GM18502 (cell line): Measurements from ENCODE around the gene PLEKHA6.

ENCODE experiments used
- ATAC-seq: cut with Tn5 transposase; IDR thresholded peaks from one replicate; pipeline ENCODE4 v1.9.1; 2021; ENCODE audit warnings: mild to moderate bottlenecking; ENCODE audit not compliant: unreplicated experiment, poor library complexity

PLEKHA6 gene

DNA sequence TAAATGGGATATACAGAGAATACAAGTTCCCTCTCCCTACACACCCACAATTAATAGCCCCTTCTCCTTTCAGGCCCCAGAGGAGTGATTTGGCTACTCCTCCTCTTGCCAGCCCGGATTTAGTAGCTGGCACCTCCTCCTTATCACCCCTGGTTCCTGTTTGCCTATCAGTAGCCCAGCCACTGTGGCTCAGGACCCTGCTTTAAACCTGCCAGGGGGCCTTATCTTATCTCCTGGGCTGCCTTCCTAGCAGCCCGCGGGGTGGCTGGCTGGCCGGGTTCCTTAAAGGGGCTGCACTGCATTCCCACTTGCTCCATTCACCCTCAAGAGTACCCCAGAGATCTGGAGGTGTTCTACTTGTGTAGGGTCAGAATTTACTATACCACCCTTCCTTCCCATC, 70.4 kb downstream of the PLEKHA6 start:
- no peak for ATAC-seq

DNA sequence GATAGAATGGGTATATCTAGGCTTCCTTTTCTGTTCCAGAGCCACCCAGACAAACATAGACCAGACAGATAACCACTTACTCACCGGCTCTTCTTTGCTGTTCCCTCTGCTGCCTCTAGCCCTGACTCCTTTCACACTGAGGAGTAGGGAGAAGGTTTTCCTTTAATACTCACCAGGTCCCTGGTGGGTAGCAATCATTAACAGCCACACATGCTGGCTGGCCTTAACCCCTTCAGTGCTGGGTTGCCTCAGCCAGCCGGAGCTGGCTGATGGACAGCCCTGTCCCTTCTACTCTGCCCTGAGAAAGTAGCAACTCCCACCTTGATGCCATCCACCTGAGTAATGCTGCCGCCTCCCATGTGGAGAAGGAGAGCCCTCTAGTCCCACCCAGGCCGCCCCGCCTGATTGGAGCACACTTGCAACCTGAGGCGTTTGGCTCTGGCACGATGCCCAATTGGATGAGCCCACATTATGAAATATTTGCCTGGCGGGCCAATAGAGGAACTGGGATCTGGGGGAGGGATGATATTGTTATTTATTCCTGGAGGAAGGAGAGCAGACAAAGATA, 71.6 kb downstream of the PLEKHA6 start:
- ATAC-seq: no peak

DNA sequence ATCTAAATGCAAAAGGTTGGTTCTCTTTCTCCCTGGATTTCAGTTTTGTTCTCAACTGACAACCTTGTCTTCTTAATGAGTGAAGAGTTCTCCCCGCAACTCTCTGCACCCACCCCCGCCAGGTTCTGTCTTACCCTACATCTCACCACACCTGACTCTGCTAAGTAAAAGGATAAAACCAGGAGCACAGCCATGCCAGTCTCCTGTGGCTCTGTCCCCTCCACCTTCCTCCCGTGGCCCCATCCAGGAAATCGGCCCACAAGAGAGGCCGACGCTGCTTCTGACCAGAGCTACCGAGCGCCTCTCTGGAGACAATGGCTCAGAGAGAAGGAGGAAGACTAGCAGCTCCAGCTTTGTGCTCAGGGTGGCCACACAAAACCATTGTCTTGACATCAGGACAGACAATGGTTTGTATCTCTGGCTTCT, 72.2 kb downstream of the PLEKHA6 start:
- no peak for ATAC-seq

DNA sequence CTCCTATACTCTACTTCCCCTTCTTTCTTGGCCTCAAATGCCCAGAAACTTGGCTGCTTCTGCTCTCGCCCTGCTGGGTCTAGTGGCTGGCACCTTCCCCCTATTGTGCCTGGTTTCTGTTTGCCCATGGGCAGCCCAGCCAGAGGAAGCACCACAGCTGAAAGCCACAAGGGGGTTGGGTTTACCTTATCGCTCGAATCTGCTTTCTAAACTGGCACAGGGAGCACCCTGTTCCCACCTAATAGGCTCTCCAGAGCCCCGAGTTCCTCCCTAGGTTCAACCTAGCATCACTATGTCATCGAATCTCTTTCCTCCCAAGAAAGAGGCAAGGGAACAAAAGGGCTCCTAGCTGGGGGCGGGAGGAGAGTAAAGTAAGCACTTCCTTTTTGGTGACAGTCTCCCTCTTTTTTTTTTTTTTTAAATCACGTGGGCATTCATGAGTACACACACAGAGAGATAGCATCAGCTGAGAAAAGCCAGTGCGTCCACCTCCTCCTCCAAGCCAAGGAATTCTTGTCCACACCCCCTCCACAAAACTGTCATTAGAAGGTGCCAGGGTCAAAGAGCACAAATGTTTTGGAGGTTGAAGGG, 72.8 kb downstream of the PLEKHA6 start:
- no peak for ATAC-seq

DNA sequence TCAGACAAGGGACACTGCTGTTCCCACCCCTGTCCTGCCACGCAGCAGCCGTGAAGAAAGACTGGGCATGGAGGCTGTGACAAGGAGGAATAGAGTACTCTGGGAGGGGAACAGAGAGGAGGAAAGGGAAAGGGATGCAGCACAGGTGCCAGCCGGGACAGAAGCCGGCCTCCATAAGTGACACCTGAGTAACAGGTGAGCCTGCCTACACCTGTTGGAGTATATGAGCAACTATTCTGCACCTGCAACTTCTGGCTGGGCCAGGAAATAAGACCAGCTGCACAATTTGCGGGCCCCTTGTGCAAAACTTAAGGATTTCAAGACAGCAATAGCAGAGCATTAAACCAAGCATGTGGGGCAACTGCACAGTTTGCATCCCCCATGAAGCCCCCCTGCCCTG, 73.4 kb downstream of the PLEKHA6 start:
- ATAC-seq: no peak

DNA sequence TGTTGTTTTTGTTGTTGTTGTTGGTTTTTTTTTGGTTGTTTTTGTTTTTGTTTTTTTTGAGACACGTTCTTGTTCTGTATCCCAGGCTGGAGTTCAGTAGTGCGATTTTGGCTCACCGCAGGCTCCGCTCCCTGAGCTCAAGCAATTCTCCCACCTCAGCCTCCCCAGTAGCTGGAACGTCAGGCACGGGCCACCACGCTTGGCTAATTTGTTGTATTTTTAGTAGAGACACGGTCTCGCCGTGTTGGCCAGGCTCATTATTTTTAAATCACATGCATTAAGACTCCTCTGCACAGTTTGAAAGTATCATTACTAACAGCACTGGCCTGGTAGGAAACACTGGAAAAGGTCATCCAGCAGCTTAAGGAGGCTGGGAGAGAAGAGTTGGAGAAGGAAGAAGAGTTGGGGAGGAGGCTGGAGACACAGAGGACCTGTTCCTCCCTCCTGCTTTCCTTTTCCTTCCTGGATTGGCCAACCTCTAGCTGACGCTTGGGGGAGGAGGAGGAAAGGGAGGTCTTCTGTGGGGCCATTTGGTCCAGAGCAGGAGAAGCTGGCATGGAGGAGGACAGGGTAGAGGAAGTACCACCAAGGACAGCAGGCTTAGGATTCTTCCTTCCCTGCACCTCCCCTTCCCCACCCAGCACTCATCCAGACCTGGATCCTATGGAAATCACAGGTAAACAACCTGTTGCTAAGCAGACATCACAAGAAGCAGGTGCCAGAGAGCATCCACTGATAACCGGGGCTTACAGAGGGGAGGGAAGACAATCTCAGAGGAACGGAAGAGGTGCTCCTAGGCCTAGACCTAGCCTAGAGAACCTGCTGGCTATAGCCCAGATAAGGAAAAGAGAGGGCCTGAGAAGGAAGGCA, 74.1 kb downstream of the PLEKHA6 start:
- ATAC-seq: no peak

DNA sequence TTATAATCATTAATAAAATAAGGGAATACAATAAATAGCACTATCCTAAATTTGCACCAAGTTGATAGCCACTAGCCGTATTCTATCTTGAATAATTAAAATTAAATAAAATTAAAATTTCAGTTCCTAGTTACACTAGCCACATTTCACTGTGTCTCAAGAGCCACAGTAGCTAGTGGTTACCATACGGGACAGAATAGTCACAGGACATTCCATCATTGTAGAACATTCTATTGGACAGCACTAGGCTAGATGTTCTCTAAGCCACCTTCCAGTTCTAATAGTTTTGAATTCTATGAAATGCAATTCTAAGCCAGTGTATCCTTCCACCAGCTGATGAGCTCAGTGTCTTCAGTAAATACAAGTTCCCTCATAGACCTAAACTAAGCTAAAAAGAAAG, 74.8 kb downstream of the PLEKHA6 start:
- no peak for ATAC-seq

DNA sequence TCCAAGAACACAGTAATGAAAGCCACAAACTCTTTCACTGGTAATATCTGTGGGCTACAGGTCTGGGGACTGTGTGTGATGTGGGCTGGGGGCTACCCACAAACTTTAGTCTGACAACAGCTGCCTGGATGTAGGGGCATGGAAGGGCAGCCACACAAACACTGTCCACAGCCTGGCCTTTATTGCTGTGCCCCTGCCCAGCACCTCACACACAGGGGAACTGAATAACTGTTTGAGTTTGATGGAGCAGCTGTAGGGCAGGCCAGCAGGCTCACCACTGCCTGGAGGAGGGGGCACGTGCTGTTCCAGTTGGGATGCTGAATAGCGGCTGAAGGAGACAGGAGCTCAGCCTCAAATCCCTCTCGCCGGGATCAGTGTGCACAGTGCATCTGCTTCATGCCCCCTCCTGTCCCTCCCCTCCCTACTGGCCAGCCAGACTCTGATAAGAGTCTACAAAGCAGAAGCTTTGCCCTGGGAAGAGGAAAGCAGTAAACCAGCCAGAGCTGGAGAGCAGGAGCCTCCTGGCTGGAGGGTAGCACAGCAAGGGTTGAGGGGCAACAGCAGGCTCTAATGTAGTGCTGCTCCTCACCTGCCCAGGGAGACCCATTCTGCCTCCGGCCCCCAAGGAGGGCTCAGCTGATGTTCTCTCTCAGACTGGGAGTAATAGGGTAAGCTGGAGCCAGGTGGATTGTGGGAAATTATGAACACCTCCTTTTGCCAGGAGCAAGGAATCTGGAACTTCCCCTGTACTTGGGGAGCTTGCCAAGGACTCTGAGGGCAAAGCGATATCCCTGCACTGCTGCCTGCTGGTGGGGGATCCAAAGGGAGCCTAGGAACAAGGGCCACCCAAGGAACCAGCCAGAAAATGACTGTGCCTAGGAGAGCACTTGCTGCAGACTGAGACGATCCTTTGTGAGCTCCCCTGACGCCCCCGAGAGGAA, 75.7 kb downstream of the PLEKHA6 start:
- no peak for ATAC-seq

DNA sequence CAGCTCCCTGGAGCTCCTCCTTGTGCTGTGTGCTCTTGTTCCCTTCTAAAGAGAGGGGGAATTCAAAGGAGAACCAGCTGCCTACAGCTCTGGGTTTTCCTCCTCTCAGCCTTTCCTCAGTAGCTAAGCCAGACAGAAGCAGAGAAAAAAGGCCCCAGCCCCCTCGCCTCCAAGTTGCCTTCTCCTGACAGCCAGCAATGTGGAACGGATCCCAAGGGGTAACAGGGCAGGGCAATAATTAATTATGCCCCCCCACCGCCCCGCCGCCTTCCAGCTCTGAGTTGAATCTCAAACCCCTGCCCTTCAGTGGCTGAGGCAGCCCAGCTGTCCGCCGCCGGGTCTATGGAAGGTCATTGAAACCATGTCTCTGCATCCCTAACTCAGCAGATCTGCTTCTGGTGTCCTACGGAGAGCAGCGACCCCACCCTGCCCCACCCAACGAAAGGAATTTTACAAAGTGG, 76.9 kb downstream of the PLEKHA6 start:
- ATAC-seq: no peak

DNA sequence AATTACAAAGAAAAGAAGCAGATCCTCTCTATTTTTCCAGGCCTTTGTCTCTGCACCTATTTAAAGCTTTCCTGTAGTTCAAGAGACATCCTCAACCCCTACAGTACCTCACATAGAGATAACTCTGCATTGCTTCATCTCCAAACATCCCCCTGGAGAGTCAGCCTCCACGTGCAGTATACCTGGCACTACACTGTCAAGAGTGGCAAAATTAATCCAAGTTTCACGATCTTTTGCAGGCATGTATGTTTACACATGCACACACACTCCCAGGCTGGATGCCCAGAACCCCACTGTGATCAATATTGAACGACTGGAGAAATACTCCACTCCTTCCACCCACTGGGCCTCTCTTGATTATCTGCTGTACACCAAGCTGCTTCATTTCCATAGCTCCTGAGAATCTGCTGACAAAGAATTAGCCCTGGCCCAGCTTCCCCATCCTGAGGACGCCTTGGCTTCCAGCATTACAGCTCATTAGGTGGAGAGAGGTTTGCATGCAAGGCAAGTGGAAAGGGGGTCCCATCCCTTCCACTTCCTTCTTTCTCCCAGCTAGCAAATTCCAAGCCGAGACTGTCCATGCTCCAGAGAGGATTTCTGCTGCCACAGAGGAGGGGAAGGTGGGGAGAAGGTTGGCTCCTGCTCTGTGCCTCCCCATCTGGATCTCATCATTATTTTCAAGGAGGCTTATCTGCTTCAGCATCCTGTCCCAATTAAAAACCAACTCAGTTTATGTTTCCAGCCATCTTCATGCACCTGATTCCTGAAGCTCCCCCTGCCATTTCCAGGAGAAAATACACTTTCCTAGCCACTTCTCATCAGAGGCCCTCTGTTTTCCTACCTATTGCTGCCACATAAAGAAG, 79.4 kb downstream of the PLEKHA6 start:
- ATAC-seq: no peak

DNA sequence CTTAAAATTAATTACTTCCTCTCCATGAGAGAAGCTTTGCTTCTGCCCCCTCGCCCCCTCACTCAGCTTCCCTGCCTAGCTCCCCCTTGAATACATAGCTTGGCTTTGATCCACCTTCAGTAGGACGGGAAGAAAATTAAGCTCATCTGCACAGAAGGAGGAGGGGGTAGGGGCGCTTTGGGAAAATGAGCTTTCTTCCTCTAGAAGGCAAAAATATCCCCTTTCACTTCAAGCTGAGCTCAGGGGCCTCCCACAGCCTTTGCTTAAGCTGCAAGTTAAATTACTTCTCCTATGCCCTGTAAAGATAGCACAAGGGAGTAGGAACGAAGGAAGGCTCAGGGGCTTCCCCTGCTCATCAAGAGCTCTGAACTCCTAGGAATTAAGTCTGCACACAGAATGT, 80.8 kb downstream of the PLEKHA6 start:
- ATAC-seq: no peak

DNA sequence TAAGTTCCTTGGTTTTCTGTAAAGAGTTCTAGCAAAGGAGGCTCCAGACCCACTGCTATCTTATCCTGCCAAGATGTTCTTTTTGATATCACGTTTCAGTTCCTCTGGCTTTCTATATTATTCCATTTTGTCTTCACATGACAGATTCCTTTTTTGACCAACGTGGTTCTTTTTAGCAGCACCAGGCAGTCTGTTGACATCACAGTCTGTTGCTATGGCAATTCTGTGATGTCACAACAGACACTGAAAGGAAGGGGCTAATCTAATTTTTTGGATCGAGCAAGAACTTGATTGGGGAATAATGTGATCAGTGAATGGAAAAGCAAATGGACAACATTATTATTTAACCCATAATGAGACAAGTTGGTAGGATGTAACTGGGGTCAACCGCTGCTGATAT, 81.5 kb downstream of the PLEKHA6 start:
- ATAC-seq: no peak

DNA sequence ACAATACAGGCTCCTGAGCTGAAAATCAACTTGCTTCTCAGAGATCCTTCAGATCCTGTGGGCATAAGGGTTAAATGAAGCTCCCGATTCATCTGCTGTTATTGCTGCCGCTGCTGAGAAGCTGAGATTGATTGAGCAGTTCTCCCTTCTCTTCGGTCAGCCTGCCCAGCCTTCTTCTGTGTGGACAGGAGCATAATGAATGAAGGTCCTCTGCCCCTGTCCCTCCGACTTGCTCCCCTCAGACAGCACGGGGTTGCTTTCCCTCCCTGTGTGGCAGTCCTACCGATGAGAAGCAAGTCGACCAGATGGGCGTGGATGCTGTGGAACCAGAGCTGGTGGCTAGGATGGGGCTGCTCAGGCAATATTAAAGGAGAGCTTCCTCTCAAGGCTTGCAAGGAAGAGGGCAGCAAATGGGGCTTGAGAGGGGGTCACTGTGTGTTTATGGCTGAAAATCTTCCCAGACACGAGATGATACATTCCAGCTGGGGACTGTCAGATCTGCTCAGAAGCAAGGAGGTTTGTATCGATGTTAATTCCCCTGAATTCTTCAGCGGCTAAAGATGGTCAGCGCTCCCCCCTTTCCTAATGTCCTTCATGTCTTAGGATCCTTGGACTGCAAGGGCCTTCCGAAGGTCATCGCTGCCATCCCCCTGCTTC, 82.0 kb downstream of the PLEKHA6 start:
- ATAC-seq: no peak

DNA sequence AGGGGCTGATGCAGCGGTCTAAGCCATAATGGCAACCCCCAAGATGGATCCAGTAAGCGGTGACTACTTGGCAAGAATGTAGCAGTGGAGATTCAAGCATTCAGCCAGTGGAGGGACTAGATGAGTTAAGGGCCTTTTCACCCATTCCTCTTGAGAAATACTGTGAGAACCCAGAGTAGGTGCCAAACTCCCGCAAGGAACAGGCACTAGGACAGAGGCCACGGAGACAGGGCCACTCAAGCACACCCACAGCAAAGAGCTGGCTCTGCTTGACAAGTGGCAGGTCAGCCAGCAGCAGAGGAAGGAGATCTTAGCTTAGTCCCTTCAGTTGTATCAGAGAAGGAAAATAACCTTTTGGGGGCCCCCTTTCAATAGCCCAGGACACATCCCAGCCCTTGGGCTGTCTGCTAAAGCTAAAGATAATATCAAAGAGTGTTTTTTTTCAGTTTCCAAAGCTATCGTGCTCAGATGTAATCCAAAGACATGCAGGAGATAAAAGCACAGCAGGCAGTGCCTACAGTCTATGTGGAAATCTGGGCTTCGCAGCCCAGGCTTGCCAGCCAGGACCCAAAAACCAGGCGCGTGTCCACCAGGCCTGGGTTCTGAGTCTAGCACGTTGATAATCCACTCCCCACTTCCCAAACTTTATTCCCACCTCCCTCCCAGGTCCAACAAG, 83.9 kb downstream of the PLEKHA6 start:
- no peak for ATAC-seq

DNA sequence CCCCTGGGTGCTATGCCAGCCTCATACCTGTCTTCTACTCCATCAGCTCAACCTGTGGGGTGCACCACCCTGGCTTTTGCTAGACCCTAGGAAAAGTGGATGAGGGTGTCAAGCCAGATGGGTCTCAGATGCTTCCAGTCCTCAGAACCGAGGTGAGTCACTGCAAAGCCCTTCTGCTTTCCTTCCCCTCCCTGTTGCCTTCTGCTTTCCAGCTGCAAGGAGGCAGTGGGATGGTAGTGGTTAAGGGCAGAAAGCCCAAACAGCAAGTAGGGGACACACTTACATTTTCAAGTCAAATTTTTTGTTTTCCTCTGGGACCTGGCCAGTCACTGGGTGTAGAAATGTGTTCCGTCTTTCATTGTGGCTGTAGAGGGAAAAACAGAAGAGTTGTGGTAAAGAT, 85.3 kb downstream of the PLEKHA6 start:
- ATAC-seq: no peak

DNA sequence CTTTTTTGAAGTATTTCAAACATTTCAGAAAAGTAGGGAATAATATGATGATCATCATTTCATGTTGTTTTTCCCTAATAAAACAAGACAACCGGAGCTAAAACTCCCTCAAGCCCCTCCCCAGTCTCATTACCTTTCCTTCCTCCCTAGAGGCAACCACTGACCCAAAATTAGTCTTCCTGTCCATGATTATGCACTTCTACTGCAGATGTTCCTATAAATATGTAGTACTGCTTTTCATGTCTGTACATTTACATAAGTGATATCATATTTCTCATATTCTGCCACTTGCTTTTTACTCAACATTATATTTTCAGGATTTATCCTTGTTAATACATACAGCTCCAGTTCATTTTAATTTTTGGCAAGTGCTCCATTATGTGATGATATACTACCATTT, 87.2 kb downstream of the PLEKHA6 start:
- no peak for ATAC-seq

DNA sequence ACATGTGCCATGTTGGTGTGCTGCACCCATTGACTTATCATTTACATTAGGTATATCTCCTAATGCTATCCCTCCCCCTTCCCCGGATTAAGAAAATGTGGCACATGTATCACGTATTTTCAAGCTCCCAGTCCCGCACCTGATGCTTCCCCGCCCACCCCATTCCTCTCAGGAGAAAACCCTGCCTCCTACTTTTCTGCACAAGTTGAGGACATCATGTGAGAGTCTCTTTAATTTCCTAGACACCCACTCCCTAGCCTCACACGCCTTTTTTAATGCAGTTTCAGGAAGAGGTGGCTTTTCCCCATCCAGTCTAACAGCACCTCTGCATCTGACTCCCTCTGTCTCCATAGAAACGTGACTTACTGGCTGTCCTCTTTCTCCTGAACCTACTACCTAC, 87.8 kb downstream of the PLEKHA6 start:
- ATAC-seq: no peak

DNA sequence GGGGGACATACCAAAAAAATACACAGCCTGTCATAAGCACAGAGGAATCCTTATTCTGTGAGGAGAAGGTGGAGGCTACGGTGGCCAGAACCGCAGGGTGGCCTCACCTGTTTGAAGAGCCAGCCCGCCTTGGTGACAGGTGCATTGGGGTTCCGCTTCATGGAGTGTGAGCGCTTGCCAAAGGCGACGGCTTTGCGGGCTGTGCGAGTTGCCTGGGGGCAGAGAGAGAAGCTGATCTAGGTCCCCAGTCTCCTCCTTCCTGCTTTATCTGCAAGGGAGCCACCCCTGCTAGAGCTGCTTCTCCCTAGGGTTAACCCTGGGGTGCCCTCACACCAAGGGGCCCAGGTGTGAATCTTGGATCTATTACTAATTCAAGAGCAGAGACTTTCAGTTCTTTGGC, 91.6 kb downstream of the PLEKHA6 start:
- ATAC-seq: no peak

DNA sequence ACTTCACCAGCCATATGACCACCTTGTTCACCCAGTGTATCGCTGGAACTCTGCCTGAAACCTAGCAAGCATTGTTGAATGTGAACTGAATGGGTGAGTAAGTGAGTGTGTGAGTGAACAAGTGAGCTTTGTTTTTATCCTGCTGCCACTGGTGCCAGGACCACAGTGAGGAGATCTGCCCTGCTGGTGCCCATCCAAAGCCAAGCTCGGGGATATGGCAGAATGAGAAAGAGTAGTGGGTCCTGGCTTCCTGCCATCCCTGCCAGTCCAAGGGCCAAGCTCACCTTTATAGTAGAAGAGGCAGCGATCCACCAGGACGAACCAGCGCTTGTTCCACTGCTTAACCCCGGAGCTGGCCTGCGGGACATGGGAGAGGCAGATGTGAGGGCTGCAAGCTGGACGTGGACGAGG, 92.5 kb downstream of the PLEKHA6 start:
- ATAC-seq: no peak
